Chondrocyte (in vitro differentiated cells): Measurements from ENCODE around the gene BBS9. TPM values are rescaled to one million over a fixed set of nuclear protein-coding genes. Genes with fewer than 3 reads are reported as not detected.

ENCODE experiments used
- DNase-seq: peaks from one replicate; pipeline ENCODE4 v3.0.0; 2021; ENCODE audit warnings: mixed read lengths, low spot score
- H3K27ac Mint-ChIP-seq: one replicate; pipeline ENCODE4 v1.8.0; 2021; ENCODE audit warnings: mild to moderate bottlenecking, moderate library complexity, mixed read lengths; ENCODE audit not compliant: unreplicated experiment
- H3K27me3 Mint-ChIP-seq: 2 replicates; pipeline ENCODE4 v1.8.0; 2021; ENCODE audit warnings: low read depth, mixed read lengths
- H3K36me3 Mint-ChIP-seq: 2 replicates; pipeline ENCODE4 v1.8.0; 2021; ENCODE audit warnings: low read depth, mixed read lengths
- H3K4me1 Mint-ChIP-seq: 2 replicates; pipeline ENCODE4 v1.8.0; 2021; ENCODE audit warnings: low read depth, mild to moderate bottlenecking, mixed read lengths
- H3K4me3 Mint-ChIP-seq: one replicate; pipeline ENCODE4 v1.8.0; 2021; ENCODE audit warnings: mild to moderate bottlenecking, moderate library complexity, mixed read lengths; ENCODE audit not compliant: unreplicated experiment
- H3K9me3 Mint-ChIP-seq: 2 replicates; pipeline ENCODE4 v1.8.0; 2021; ENCODE audit warnings: low read depth, mixed read lengths
- total RNA-seq: library from RNA; stranded (reverse); gene quantifications from 3 replicates; pipeline ENCODE4 v1.2.1, GENCODE V29; 2021
- TF ChIP-seq, protein P1 (sequence below): fragments of 200-600 bp; sonication (generic); IDR thresholded peaks from 2 replicates; pipeline ENCODE4 v1.5.0; 2021; ENCODE audit warnings: antibody characterized with exemption, mild to moderate bottlenecking, moderate library complexity

BBS9 gene
- total RNA-seq, 1 donor from 2014 or later = 16.5 TPM

DNA sequence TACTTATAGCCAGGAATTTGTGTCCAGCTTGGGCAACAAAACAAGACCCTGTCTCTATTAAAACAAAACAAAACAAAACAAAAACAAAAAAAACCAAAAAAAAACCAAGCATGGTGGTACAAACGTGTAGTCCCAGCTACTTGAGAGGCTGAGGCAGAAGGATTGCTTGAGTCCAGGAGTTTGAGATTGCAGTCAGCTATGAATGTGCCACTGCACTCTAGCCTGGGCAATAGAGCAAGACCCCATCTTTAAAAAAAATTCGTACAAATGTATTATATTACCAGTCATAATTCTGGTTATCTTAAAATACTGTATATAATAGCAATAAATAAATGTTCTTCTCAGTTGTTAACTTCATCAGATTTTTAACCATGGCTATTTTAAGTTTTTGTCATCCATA, 2.3 kb upstream of the BBS9 start:
- DNase-seq = no peak
- Mint-ChIP-seq H3K4me1 (peaks cover 22% of the 10 kb centered on the region), H3K27me3 (no peaks in the 10 kb centered on the region), H3K9me3 (no peaks in the 10 kb centered on the region), H3K4me3 (no peak overlapping the region), H3K27ac (no peak overlapping the region), H3K36me3 (no peaks in the 10 kb centered on the region)
- TF ChIP-seq, protein P1, sequence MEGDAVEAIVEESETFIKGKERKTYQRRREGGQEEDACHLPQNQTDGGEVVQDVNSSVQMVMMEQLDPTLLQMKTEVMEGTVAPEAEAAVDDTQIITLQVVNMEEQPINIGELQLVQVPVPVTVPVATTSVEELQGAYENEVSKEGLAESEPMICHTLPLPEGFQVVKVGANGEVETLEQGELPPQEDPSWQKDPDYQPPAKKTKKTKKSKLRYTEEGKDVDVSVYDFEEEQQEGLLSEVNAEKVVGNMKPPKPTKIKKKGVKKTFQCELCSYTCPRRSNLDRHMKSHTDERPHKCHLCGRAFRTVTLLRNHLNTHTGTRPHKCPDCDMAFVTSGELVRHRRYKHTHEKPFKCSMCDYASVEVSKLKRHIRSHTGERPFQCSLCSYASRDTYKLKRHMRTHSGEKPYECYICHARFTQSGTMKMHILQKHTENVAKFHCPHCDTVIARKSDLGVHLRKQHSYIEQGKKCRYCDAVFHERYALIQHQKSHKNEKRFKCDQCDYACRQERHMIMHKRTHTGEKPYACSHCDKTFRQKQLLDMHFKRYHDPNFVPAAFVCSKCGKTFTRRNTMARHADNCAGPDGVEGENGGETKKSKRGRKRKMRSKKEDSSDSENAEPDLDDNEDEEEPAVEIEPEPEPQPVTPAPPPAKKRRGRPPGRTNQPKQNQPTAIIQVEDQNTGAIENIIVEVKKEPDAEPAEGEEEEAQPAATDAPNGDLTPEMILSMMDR = no peak

DNA sequence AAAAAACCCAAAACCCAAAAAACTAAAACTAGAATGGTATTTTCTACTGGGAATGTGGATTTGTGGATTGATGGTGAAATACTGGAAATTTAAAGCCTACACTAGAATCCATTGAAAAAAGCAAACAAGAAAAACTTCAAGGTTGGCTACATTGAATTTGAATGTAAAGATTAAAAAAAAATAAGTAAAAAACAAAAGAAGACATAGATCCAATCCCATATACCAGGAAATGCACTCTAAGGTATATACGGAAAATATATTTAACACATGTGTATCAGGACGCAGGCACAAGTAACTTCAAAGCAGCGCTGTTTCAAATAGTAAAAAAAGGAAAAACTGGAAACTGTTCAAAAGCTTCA, 754 bp upstream of the BBS9 start:
- H3K27me3 Mint-ChIP-seq = no peaks in the 10 kb centered on the region
- peak overlapping the region; percentile 98 for H3K4me3 Mint-ChIP-seq
- H3K27ac Mint-ChIP-seq = peak overlapping the region; percentile 65
- H3K4me1 Mint-ChIP-seq = peaks cover 23% of the 10 kb centered on the region
- no peaks in the 10 kb centered on the region for H3K36me3 Mint-ChIP-seq
- no peaks in the 10 kb centered on the region for H3K9me3 Mint-ChIP-seq
- DNase-seq = no peak
- TF ChIP-seq, protein P1 = no peak

DNA sequence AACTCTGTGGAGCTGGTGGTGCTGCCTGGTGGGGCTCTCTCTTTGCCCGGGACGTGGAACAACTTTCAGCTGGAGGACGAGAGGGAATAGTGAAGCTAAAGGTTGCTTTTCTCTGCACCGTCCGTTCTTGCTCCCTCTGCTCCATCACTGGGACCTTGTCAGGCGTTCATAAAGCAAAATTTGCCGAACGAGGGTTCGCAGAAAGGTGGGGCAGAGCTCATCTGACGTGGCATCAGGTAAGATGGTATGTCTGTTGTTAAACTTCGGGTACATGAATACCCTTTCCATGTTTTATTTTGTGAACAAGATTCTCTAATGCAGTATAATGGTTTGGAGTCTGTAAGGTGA, 416 bp downstream of the BBS9 start:
- TF ChIP-seq, protein P1 = no peak
- no peaks in the 10 kb centered on the region for H3K9me3 Mint-ChIP-seq
- DNase-seq = no peak
- H3K4me1 Mint-ChIP-seq = peaks cover 23% of the 10 kb centered on the region
- no peaks in the 10 kb centered on the region for H3K27me3 Mint-ChIP-seq
- H3K36me3 Mint-ChIP-seq = no peaks in the 10 kb centered on the region
- H3K4me3 Mint-ChIP-seq = peak overlapping the region; percentile 98
- H3K27ac Mint-ChIP-seq = peak overlapping the region; percentile 82

DNA sequence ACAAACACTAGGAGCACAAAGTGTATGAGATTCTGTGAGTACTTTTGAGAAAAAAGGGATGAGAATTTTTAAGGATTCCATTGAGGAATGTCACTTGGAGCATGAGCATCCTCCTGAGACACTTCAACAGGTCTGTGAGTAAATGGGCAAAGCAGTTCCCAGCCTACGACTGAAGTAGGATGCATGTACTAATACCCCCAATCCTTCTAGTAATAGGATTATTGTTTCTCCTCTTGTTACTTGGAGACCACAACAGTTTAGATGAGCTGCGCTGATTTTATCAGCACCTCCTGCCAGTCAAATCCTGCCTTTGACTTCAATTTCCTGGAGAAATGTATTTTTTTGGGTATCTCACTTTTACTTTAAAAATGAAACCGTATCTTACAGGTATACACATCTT, 820 bp downstream of the BBS9 start:
- peaks cover 23% of the 10 kb centered on the region for H3K4me1 Mint-ChIP-seq
- no peaks in the 10 kb centered on the region for H3K36me3 Mint-ChIP-seq
- H3K27me3 Mint-ChIP-seq = no peaks in the 10 kb centered on the region
- H3K4me3 Mint-ChIP-seq = peak overlapping the region; percentile 98
- H3K9me3 Mint-ChIP-seq = peaks cover under 1% of the 10 kb centered on the region
- no peak for DNase-seq
- TF ChIP-seq, protein P1 = no peak
- H3K27ac Mint-ChIP-seq = peak overlapping the region; percentile 82

DNA sequence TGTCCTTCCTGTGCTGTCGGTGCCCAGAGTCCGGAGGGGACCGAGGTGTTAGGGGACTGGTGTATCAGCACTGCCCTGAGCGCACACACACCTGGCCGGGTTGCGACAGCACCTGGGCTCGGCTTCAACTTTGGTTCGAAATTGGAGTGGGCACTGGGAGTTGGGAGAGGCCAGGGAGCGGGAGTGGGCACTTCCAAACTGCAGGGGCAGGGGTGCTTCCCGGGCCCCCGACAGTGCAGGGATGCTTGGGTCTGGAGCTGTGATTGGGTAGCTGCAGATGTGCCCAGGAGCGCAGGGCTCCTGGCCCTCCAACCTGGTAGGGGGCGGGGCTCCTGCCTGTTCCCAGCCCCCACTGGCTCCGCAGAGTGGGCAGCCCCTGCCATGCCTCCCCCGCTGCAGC, 7.7 kb downstream of the BBS9 start:
- H3K27ac Mint-ChIP-seq = no peak overlapping the region
- H3K9me3 Mint-ChIP-seq = peaks cover 11% of the 10 kb centered on the region
- TF ChIP-seq, protein P1 = no peak
- no peak overlapping the region for H3K4me3 Mint-ChIP-seq
- peak; percentile 84 for DNase-seq
- peaks cover 5% of the 10 kb centered on the region for H3K36me3 Mint-ChIP-seq
- peaks cover under 1% of the 10 kb centered on the region for H3K4me1 Mint-ChIP-seq
- no peaks in the 10 kb centered on the region for H3K27me3 Mint-ChIP-seq
